Measurements from ENCODE around the gene IL3.
"Not testable (repeated sequence)": the region's sequence is repeated elsewhere in the genome, so short reads cannot be mapped to it uniquely, and the experiment has no call there.

Gene IL3

GRCh38 chr5:132100672-132101261 is 40.3 kb downstream of the IL3 start:
- DNase-seq (ENCODE audit: low read depth, low spot score): no peak
- TF ChIP-seq EZH2 (IDR thresholded peaks at IDR 0.05) (no peak), FOXP2 (optimal IDR thresholded peaks at IDR 0.05; ENCODE audit: control extremely low read depth, extremely low read length, insufficient read depth) (no peak), POLR2AphosphoS5 (IDR thresholded peaks at IDR 0.05; ENCODE audit: borderline replicate concordance, low read depth, low read length) (no peak)
- Histone ChIP-seq H3K36me3 (ENCODE audit: insufficient read depth, low read length) (no peaks in the 10 kb centered on the region), H3K9ac (ENCODE audit: insufficient read length) (no peak overlapping the region), H3K4me3 (no peak overlapping the region), H3K27ac (no peak overlapping the region), H3K9me3 (ENCODE audit: low read depth, low read length) (no peaks in the 10 kb centered on the region)

DNA sequence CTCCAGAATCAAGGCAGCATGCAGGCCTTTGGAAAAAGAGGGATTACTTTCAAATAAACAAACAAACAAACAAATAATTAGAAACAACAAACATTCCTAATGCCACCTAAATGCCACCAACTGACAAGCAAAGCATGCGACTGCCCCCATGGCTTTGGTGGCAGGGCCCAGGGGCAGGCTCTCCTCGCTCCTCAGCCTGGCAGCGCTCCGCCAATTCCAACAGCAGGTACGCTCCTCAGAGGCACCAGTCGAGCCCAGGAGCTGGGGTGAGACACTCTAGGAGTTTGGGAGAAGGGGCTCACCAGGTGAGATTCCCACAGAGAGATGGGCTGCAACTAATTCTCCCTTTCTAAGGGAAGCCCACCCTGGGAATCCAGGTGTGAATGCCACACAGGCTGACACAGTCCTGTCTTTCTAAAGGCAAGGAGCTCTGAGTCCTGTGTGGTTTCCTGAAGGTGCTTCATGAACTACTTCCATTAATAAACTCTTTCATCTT is 41.0 kb downstream of the IL3 start:
- Histone ChIP-seq H3K36me3 (ENCODE audit: insufficient read depth, low read length) (no peaks in the 10 kb centered on the region), H3K9ac (ENCODE audit: insufficient read length) (no peak overlapping the region), H3K27ac (no peak overlapping the region), H3K9me3 (ENCODE audit: low read depth, low read length) (no peaks in the 10 kb centered on the region), H3K4me3 (no peak overlapping the region)
- TF ChIP-seq POLR2AphosphoS5 (IDR thresholded peaks at IDR 0.05; ENCODE audit: borderline replicate concordance, low read depth, low read length) (no peak), FOXP2 (optimal IDR thresholded peaks at IDR 0.05; ENCODE audit: control extremely low read depth, extremely low read length, insufficient read depth) (no peak), EZH2 (IDR thresholded peaks at IDR 0.05) (no peak)
- DNase-seq (ENCODE audit: low read depth, low spot score): no peak

DNA sequence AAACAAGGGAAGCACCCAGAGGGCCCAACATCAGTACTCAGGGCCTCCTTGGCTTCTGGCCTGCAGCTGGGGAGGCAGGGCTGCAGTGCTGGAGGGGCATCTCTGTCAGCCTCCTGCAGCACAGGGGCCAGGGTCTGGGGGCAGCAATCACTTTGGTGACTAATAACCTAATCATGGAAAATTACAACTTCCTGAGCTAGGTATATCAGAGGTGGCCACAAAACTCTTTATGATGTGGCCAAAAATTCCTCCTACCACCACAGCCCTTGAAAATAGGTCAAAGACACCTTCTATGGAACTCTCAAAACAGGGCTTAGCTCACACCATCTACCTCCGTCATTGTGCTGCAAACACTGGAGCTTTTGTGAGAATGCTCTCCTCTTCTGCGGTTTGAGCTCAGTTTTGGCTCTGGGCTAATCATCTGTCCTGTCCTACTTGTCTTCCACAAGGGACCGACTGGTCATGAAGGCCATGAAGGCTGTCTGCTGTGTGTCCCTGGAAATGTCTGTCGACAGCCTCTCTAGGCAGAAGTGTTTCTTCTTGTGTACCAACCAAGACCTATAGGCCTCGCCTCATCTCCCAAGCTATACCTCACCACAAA is 41.7 kb downstream of the IL3 start:
- no peak for TF ChIP-seq FOXP2 (optimal IDR thresholded peaks at IDR 0.05; ENCODE audit: control extremely low read depth, extremely low read length, insufficient read depth)
- no peak for TF ChIP-seq POLR2AphosphoS5 (IDR thresholded peaks at IDR 0.05; ENCODE audit: borderline replicate concordance, low read depth, low read length)
- no peak for TF ChIP-seq EZH2 (IDR thresholded peaks at IDR 0.05)
- no peak overlapping the region for H3K4me3 ChIP-seq

GRCh38 chr5:132102944-132103331 is 42.5 kb downstream of the IL3 start:
- no peaks in the 10 kb centered on the region for H3K9me3 ChIP-seq (ENCODE audit: low read depth, low read length)
- H3K9ac ChIP-seq (ENCODE audit: insufficient read length): no peak overlapping the region
- H3K36me3 ChIP-seq (ENCODE audit: insufficient read depth, low read length): no peaks in the 10 kb centered on the region
- no peak overlapping the region for H3K4me3 ChIP-seq
- no peak overlapping the region for H3K27ac ChIP-seq
- TF ChIP-seq POLR2AphosphoS5 (IDR thresholded peaks at IDR 0.05; ENCODE audit: borderline replicate concordance, low read depth, low read length) (no peak), EZH2 (IDR thresholded peaks at IDR 0.05) (no peak), FOXP2 (optimal IDR thresholded peaks at IDR 0.05; ENCODE audit: control extremely low read depth, extremely low read length, insufficient read depth) (no peak)
- DNase-seq (ENCODE audit: low read depth, low spot score): no peak

More for the DNA sequence above, 41.7 kb downstream of the IL3 start:
- H3K9ac ChIP-seq (ENCODE audit: insufficient read length): no peak overlapping the region
- DNase-seq (ENCODE audit: low read depth, low spot score): no peak
- H3K27ac ChIP-seq: no peak overlapping the region
- H3K9me3 ChIP-seq (ENCODE audit: low read depth, low read length): no peaks in the 10 kb centered on the region
- H3K36me3 ChIP-seq (ENCODE audit: insufficient read depth, low read length): no peaks in the 10 kb centered on the region

GRCh38 chr5:132103332-132103951 is 43.0 kb downstream of the IL3 start:
- H3K27ac ChIP-seq: no peak overlapping the region
- TF ChIP-seq FOXP2 (optimal IDR thresholded peaks at IDR 0.05; ENCODE audit: control extremely low read depth, extremely low read length, insufficient read depth) (no peak), POLR2AphosphoS5 (IDR thresholded peaks at IDR 0.05; ENCODE audit: borderline replicate concordance, low read depth, low read length) (no peak), EZH2 (IDR thresholded peaks at IDR 0.05) (no peak)
- no peaks in the 10 kb centered on the region for H3K36me3 ChIP-seq (ENCODE audit: insufficient read depth, low read length)
- no peak overlapping the region for H3K9ac ChIP-seq (ENCODE audit: insufficient read length)
- peak; percentile 22 for DNase-seq (ENCODE audit: low read depth, low spot score)
- no peaks in the 10 kb centered on the region for H3K9me3 ChIP-seq (ENCODE audit: low read depth, low read length)
- peak overlapping the region; percentile 43; the same call in 1 of the 2 replicates for H3K4me3 ChIP-seq

GRCh38 chr5:132103969-132104391 is 43.5 kb downstream of the IL3 start:
- TF ChIP-seq EZH2 (IDR thresholded peaks at IDR 0.05): no peak
- Histone ChIP-seq H3K27ac (no peak overlapping the region), H3K9ac (ENCODE audit: insufficient read length) (no peak overlapping the region), H3K4me3 (no peak overlapping the region), H3K9me3 (ENCODE audit: low read depth, low read length) (no peaks in the 10 kb centered on the region), H3K36me3 (ENCODE audit: insufficient read depth, low read length) (no peaks in the 10 kb centered on the region)
- DNase-seq (ENCODE audit: low read depth, low spot score): no peak

DNA sequence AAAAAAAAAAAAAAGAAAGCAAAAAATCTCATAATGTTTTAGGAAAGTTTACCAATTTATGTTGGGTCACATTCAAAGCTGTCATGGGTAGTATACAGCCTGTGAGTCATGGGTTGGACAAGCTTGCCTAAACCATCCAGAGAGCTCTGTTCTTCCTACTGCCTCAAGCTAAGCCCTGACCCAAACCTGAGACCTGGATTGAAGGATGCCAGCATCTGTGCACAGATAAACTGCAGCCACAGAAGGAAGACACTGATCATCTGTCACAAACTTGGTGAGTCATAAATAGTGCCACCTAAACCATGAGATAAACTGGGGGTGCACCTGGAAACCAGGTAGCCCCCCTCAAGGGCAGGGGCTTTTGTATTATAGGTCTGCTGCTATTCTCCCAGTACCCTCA is 44.1 kb downstream of the IL3 start:
- H3K9ac ChIP-seq (ENCODE audit: insufficient read length): no peak overlapping the region
- H3K4me3 ChIP-seq: no peak overlapping the region
- no peak overlapping the region for H3K27ac ChIP-seq
- no peaks in the 10 kb centered on the region for H3K36me3 ChIP-seq (ENCODE audit: insufficient read depth, low read length)
- DNase-seq (ENCODE audit: low read depth, low spot score): no peak
- TF ChIP-seq POLR2AphosphoS5 (IDR thresholded peaks at IDR 0.05; ENCODE audit: borderline replicate concordance, low read depth, low read length) (no peak), FOXP2 (optimal IDR thresholded peaks at IDR 0.05; ENCODE audit: control extremely low read depth, extremely low read length, insufficient read depth) (no peak), EZH2 (IDR thresholded peaks at IDR 0.05) (no peak)
- no peaks in the 10 kb centered on the region for H3K9me3 ChIP-seq (ENCODE audit: low read depth, low read length)

DNA sequence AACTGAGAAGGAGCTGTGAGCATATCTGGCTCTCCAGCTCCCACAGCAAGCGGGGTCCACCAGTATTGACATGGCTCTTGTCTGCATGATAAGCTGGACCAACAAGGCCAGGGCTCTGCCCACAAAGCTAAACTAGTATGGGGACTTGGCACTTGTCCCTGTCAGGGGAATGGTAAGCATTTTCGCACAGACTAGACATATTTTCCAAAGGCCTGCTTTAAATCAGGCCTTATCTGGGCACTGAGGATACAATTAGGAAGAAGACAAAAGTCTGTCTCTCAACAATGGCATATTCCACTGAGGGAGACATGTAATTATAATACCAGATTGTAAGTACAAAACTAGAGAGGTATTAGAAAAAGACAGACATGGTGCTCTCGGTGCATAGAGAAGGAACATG is 45.2 kb downstream of the IL3 start:
- no peak overlapping the region for H3K9ac ChIP-seq (ENCODE audit: insufficient read length)

GRCh38 chr5:132108495-132108894 is 48.0 kb downstream of the IL3 start:
- not testable (repeated sequence) for H3K9ac ChIP-seq (ENCODE audit: insufficient read length); H3K4me3 ChIP-seq; H3K9me3 ChIP-seq (ENCODE audit: low read depth, low read length); DNase-seq (ENCODE audit: low read depth, low spot score); H3K27ac ChIP-seq; H3K36me3 ChIP-seq (ENCODE audit: insufficient read depth, low read length)

More for the DNA sequence above, 45.2 kb downstream of the IL3 start:
- H3K27ac ChIP-seq: no peak overlapping the region
- H3K4me3 ChIP-seq: no peak overlapping the region
- H3K36me3 ChIP-seq (ENCODE audit: insufficient read depth, low read length): no peaks in the 10 kb centered on the region
- H3K9me3 ChIP-seq (ENCODE audit: low read depth, low read length): no peaks in the 10 kb centered on the region
- DNase-seq (ENCODE audit: low read depth, low spot score): no peak
- TF ChIP-seq POLR2AphosphoS5 (IDR thresholded peaks at IDR 0.05; ENCODE audit: borderline replicate concordance, low read depth, low read length) (no peak), EZH2 (IDR thresholded peaks at IDR 0.05) (no peak), FOXP2 (optimal IDR thresholded peaks at IDR 0.05; ENCODE audit: control extremely low read depth, extremely low read length, insufficient read depth) (no peak)

DNA sequence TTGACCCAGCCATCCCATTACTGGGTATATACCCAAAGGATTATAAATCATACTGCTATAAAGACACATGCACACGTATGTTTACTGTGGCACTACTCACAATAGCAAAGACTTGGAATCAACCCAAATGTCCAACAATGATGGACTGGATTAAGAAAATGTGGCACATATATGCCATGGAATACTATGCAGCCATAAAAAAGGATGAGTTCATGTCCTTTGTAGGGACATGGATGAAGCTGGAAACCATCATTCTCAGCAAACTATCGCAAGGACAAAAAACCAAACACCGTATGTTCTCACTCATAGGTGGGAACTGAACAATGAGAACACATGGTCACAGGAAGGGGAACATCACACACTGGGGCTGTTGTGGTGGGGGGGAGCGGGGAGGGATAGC is 48.5 kb downstream of the IL3 start:
- H3K36me3 ChIP-seq (ENCODE audit: insufficient read depth, low read length); DNase-seq (ENCODE audit: low read depth, low spot score); H3K9ac ChIP-seq (ENCODE audit: insufficient read length): not testable (repeated sequence)

More for the DNA sequence above, 48.5 kb downstream of the IL3 start:
- not testable (repeated sequence) for H3K27ac ChIP-seq; H3K9me3 ChIP-seq (ENCODE audit: low read depth, low read length); H3K4me3 ChIP-seq
